ENCODE data around the gene SMG5. TPM values are rescaled to one million over a fixed set of nuclear protein-coding genes. Genes with fewer than 3 reads are reported as not detected.

Gene SMG5
- total RNA-seq, 1 experiment from 2014 or later, result 126 TPM

GRCh38 chr1:156241311-156241811, 41.3 kb downstream of the SMG5 start:
- no TSS peak for BruUV-seq (replicated peaks)
- peak; percentile 81 for ATAC-seq
- POLR2A ChIA-PET (ENCODE audit: unreplicated experiment), result interaction anchor here (0.5 kb wide), 1 partner anchor 103 kb away, joined by 3 read pairs; no protein-coding TSS in a partner anchor

GRCh38 chr1:156238248-156238647, 44.4 kb downstream of the SMG5 start:
- H3K9me3 ChIP-seq (ENCODE audit: low read length), result no peaks in the 10 kb centered on the region
- H3K4me1 ChIP-seq (ENCODE audit: insufficient read depth, low read length), result peaks cover 16% of the 10 kb centered on the region
- CTCF ChIA-PET, result no interaction called here
- H3K9me2 ChIP-seq (replicated peaks; ENCODE audit: low read length), result no peaks in the 10 kb centered on the region
- no peak overlapping the region for H3K9ac ChIP-seq (ENCODE audit: low read length)
- peaks cover 22% of the 10 kb centered on the region for H3K36me3 ChIP-seq (ENCODE audit: low read depth, low read length)
- no TSS peak for BruUV-seq (replicated peaks)
- H3K79me2 ChIP-seq (ENCODE audit: low read length), result no peaks in the 10 kb centered on the region
- POLR2A ChIA-PET (ENCODE audit: unreplicated experiment), result no interaction called here
- no peaks in the 10 kb centered on the region for H3F3A ChIP-seq (ENCODE audit: low read length, unreplicated experiment)
- ATAC-seq (no peak), DNase-seq (no peak)
- no peaks in the 10 kb centered on the region for H3K27me3 ChIP-seq (ENCODE audit: low read length)
- no peak overlapping the region for H3K4me3 ChIP-seq (ENCODE audit: low read length)
- no peak overlapping the region for H3K4me2 ChIP-seq (ENCODE audit: low read length)
- intact Hi-C loops (cut with micrococcal nuclease), result no loop called here
- H3K27ac ChIP-seq (ENCODE audit: low read length), result no peak overlapping the region
- no peak overlapping the region for H2AFZ ChIP-seq (ENCODE audit: low read length)
- no peaks in the 10 kb centered on the region for H4K20me1 ChIP-seq (ENCODE audit: low read length)
- TF ChIP-seq CTCF (conservative IDR thresholded peaks at IDR 0.05; ENCODE audit: low read depth, low read length), result no peak
- TF ChIP-seq EZH2 (IDR thresholded peaks at IDR 0.05; ENCODE audit: low read length, unreplicated experiment), result no peak
- TF ChIP-seq EZH2phosphoT487 (IDR thresholded peaks at IDR 0.05; ENCODE audit: borderline replicate concordance, low read length), result no peak

More at GRCh38 chr1:156241311-156241811, 41.3 kb downstream of the SMG5 start:
- no peaks in the 10 kb centered on the region for H4K20me1 ChIP-seq (ENCODE audit: low read length)
- H3K79me2 ChIP-seq (ENCODE audit: low read length), result no peaks in the 10 kb centered on the region
- no peak overlapping the region for H2AFZ ChIP-seq (ENCODE audit: low read length)
- no peaks in the 10 kb centered on the region for H3F3A ChIP-seq (ENCODE audit: low read length, unreplicated experiment)
- H3K9me3 ChIP-seq (ENCODE audit: low read length), result no peaks in the 10 kb centered on the region
- peaks cover 16% of the 10 kb centered on the region for H3K36me3 ChIP-seq (ENCODE audit: low read depth, low read length)
- H3K4me3 ChIP-seq (ENCODE audit: low read length), result no peak overlapping the region
- no peaks in the 10 kb centered on the region for H3K9me2 ChIP-seq (replicated peaks; ENCODE audit: low read length)
- H3K4me1 ChIP-seq (ENCODE audit: insufficient read depth, low read length), result peaks cover 15% of the 10 kb centered on the region
- 0 out of 2 replicates have a peak overlapping the region, but pooled peaks have one; percentile 0 for H3K27ac ChIP-seq (ENCODE audit: low read length)
- TF ChIP-seq EZH2 (IDR thresholded peaks at IDR 0.05; ENCODE audit: low read length, unreplicated experiment) (no peak), CTCF (conservative IDR thresholded peaks at IDR 0.05; ENCODE audit: low read depth, low read length) (no peak), EZH2phosphoT487 (IDR thresholded peaks at IDR 0.05; ENCODE audit: borderline replicate concordance, low read length) (no peak)
- H3K9ac ChIP-seq (ENCODE audit: low read length), result no peak overlapping the region
- H3K4me2 ChIP-seq (ENCODE audit: low read length), result peak overlapping the region; percentile 38
- intact Hi-C loops (cut with micrococcal nuclease), result no loop called here
- no peaks in the 10 kb centered on the region for H3K27me3 ChIP-seq (ENCODE audit: low read length)
- CTCF ChIA-PET, result interaction anchor here (0.6 kb wide), 1 partner anchor 118 kb away, joined by 3 read pairs; no protein-coding TSS in a partner anchor
- DNase-seq, result peak; percentile 85

- H4K20me1 ChIP-seq (ENCODE audit: low read length), result no peaks in the 10 kb centered on the region
- H3K4me2 ChIP-seq (ENCODE audit: low read length), result no peak overlapping the region
- ATAC-seq (no peak), DNase-seq (no peak)
- no peaks in the 10 kb centered on the region for H3F3A ChIP-seq (ENCODE audit: low read length, unreplicated experiment)
- peaks cover 8% of the 10 kb centered on the region for H3K4me1 ChIP-seq (ENCODE audit: insufficient read depth, low read length)
- no TSS peak for BruUV-seq (replicated peaks)
- H3K4me3 ChIP-seq (ENCODE audit: low read length), result no peak overlapping the region
- H2AFZ ChIP-seq (ENCODE audit: low read length), result no peak overlapping the region
- peaks cover 22% of the 10 kb centered on the region for H3K36me3 ChIP-seq (ENCODE audit: low read depth, low read length)
- TF ChIP-seq EZH2 (IDR thresholded peaks at IDR 0.05; ENCODE audit: low read length, unreplicated experiment) (no peak), CTCF (conservative IDR thresholded peaks at IDR 0.05; ENCODE audit: low read depth, low read length) (no peak), EZH2phosphoT487 (IDR thresholded peaks at IDR 0.05; ENCODE audit: borderline replicate concordance, low read length) (no peak)
- ChIA-PET CTCF (no interaction called here), POLR2A (ENCODE audit: unreplicated experiment) (no interaction called here)
- H3K79me2 ChIP-seq (ENCODE audit: low read length), result no peaks in the 10 kb centered on the region
- no peaks in the 10 kb centered on the region for H3K9me3 ChIP-seq (ENCODE audit: low read length)
- no peaks in the 10 kb centered on the region for H3K27me3 ChIP-seq (ENCODE audit: low read length)
- intact Hi-C loops (cut with micrococcal nuclease), result no loop called here
- no peaks in the 10 kb centered on the region for H3K9me2 ChIP-seq (replicated peaks; ENCODE audit: low read length)
- H3K27ac ChIP-seq (ENCODE audit: low read length), result no peak overlapping the region
- no peak overlapping the region for H3K9ac ChIP-seq (ENCODE audit: low read length)
Measured at GRCh38 chr1:156236164-156236563, 46.5 kb downstream of the SMG5 start.
